Measurements from ENCODE around the gene PPP1R1C.

- no peak for TF ChIP-seq POLR2AphosphoS5 (IDR thresholded peaks at IDR 0.05)
- TF ChIP-seq POLR2A (IDR thresholded peaks at IDR 0.05), result no peak
- no peak for TF ChIP-seq CTCF (IDR thresholded peaks at IDR 0.05)
Measured at GRCh38 chr2:182069908-182070307, 84.3 kb downstream of the PPP1R1C start.

Measured in prostate gland (tissue), 2 donors.